ENCODE results near the gene NKAIN2.

The NKAIN2 gene

GRCh38 chr6:123803504-123804013 is at the start of gene NKAIN2:
Gene NKAIN2 (plus strand): TSS chr6:123803865.
- DNase-seq = no peak

DNA sequence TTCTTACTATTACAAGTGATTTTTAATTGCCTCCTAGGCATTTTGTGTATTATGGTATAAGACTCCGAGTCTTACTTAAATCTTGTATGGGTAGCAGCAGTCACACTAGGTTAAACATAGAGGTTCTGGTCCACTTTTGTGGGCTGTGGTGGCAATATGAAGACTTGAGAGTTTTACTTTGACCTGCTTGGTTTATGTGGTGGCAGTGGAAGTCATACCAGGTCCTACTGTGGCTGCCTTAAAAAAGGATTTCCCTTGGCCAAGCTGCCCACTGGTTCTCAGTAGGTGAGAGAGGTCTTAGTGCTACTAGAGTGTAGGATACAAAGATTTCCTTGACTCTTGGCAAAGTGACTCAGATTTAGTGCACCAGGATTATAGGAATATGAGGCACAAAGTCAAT is 44.2 kb upstream of the NKAIN2 start:
- no peak for DNase-seq

DNA sequence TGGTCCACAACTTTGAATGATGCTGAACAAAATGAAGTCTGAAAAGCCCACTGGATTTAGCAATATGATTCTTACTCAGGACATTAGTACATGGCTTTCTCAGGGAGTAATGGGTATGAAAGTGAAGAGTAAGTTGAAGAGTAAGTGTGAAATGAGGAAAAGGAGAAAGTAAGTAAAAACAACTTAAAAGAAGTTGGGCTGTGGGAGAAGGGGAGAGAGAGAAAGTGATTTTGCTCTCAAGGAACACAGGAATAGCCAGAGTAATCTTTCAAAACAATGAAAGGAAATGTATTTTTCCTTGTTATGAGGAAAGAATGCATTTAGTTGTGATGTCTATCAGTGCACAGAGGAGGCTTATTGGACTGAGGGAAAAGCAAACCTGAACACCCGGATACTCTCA is 39.8 kb upstream of the NKAIN2 start:
- DNase-seq = no peak

GRCh38 chr6:123764722-123765121 is 38.9 kb upstream of the NKAIN2 start:
- no peak for DNase-seq

GRCh38 chr6:123768921-123769320 is 34.7 kb upstream of the NKAIN2 start:
- no peak for DNase-seq

GRCh38 chr6:123769431-123769830 is 34.2 kb upstream of the NKAIN2 start:
- DNase-seq = no peak

DNA sequence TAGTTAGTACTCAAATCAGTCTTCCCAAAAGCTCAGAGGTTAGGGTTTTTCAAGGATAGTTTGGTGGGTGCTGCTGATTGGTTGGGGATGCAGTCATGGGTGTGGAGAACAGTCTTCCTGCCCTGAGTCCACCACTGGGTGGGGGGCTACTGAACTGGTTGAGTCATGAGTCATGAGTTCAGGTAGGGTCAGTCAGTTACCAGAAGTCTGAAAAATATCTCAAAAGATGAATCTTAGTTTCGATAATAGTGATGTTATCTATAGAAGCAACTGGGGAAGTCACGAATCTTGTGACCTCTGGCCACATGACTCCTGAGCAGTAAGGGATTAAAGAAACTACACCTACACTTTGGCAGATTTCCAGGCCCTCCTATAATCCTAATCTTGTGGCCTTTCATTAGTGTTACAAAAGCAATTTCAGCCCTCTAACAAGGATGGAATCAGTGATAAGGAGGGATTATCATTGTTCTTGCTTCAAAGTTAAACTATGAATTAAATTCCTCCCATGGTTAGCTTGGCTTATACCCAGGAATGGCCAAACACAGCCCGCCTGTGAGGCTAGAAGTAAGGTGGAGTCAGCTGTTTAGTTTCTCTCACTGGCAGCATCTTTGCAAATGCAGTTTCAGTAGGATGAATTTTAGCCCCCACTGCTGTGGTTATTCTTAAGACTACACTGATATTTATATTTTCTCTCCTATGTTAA is 33.3 kb upstream of the NKAIN2 start:
- no peak for DNase-seq

GRCh38 chr6:123771126-123771525 is 32.5 kb upstream of the NKAIN2 start:
- DNase-seq = no peak

DNA sequence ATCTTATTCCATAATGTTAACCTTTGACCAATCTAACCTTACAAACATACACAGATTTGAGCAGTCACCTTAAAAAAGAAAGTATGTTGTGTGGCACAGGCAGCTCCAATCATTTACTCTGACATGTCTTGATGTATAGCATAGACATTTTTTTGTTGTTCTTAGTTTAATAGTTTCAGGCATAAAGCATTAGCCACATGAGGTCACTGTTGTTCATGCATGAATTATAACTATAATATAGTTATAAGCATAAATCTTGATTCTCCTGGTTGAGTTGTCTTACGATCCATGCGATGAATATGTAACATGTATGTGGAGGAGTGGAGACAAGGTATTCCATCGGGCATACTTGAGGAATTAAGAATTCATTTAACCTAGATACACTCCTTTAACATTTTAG is 26.1 kb upstream of the NKAIN2 start:
- DNase-seq = peak; percentile 62

GRCh38 chr6:123780021-123780420 is 23.6 kb upstream of the NKAIN2 start:
- no peak for DNase-seq

GRCh38 chr6:123784330-123784729 is 19.3 kb upstream of the NKAIN2 start:
- DNase-seq = no peak

GRCh38 chr6:123785039-123785438 is 18.6 kb upstream of the NKAIN2 start:
- DNase-seq = no peak

GRCh38 chr6:123788319-123788718 is 15.3 kb upstream of the NKAIN2 start:
- no peak for DNase-seq

- no peak for DNase-seq
These were observed 9.5 kb upstream of the NKAIN2 start for GRCh38 chr6:123794190-123794589.

GRCh38 chr6:123794799-123795198 is 8.9 kb upstream of the NKAIN2 start:
- no peak for DNase-seq

GRCh38 chr6:123801067-123801466 is 2.6 kb upstream of the NKAIN2 start:
- no peak for DNase-seq

- DNase-seq = no peak
These were observed 1.3 kb upstream of the NKAIN2 start for GRCh38 chr6:123802351-123802696.

DNA sequence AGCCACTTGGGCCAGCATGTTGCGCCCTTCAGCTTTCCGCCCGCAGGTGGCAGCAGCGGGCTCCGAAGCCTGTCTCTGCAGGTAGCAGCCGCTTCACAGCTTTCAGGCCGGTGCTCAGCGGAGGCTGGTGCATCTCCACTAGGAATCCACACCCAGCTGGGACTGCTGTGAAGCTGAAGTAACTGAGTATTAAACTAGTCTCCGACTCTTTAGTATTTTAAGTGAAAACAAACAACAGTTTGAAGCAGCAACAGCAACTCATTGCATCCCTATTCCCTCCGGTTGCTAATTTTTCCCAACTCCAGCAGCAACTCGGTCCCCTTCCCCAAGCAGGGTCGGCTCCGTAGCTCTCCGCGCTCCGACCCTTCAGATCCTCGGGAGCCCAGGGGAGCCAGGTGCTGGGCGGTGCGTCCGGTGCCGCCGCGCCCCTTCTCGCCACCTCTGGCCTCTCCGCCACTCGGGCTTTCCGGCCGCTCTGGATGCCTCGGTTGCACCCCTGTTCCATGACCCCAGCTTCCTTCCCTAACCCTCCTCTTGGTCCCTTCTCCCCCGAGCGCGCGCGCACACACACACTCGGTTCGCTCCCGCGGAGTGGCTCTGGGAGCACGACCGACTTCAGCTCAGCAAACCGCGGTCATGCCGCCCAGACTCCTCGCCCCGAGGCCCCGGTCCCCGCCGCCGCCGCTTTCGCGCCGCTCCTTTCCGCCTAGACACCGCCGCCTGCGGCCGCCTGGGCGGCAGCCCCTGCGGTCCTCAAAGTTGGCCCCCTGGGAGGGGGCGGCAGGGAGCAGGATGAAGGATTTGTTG is 765 bp upstream of the NKAIN2 start:
- DNase-seq = peak; percentile 90

GRCh38 chr6:123804014-123804786 is 535 bp downstream of the NKAIN2 start:
- DNase-seq = peak; percentile 65

DNA sequence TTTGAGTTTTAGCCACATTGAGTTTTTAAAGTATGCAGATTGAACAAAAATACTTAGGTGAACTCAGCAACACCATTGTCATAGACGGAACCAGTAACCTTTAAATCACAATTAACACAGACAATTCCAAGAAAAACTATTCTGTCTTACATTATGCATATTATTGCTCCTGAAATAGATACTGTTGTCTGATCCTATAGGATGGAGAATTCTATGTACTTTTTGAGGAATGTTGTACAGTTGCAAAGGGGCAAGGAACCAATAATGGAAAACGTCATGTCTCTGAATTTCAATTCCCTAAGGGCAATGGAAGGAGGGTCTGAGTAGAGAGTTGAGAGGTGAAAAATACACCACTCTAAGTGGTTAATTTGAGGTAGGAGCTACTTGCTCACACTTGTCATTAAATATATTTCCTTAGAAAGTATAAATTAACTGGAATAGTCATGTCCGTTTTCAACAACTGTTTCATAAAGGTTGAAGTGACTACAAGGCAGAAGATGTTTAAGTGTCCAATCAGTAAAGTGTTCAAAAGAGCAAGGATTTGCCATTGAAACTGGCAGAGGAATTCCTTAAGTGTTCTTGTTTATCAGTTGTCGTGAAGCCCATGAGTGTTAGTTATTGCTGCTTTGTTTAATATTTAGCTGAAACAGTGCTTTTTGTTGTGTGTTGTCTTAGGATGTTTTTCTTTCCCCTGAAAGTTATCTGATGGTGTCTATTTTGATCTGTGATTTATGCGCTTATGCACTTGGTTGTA is 1.3 kb downstream of the NKAIN2 start:
- DNase-seq = no peak

GRCh38 chr6:123805921-123806320 is 2.3 kb downstream of the NKAIN2 start:
- DNase-seq = no peak

DNA sequence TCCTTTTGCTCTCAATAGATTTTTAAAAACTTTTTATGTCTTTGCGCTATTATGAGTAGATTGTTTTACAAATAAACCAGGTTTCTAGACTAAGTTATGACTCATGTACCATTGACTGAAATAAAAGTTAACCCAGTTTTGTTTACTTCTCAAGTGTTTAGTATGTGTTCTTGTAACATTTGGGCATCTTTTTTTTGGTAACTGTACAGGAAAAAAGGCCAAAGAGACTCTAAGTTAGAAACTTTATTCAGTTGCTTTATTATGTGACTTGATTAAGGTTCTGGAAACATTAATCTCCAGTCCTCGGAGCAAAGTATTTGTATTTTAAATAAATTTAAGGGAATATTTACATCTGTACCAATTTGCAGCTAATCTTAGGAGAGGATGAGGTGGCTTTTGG is 2.9 kb downstream of the NKAIN2 start:
- no peak for DNase-seq

- DNase-seq = no peak
These were observed 4.9 kb downstream of the NKAIN2 start for GRCh38 chr6:123808556-123808955.
